DMS79 (cell line): ENCODE measurements around the gene ADCY4.
A peak's percentile ranks its signal among the peaks of the same experiment; 100 is the strongest.
"Not testable (repeated sequence)": the region's sequence is repeated elsewhere in the genome, so short reads cannot be mapped to it uniquely, and the experiment has no call there.

ENCODE experiments used
- DNase-seq: peaks from one replicate; lab custom pipeline; 2025; lab: John Stamatoyannopoulos, UW

Gene ADCY4

DNA sequence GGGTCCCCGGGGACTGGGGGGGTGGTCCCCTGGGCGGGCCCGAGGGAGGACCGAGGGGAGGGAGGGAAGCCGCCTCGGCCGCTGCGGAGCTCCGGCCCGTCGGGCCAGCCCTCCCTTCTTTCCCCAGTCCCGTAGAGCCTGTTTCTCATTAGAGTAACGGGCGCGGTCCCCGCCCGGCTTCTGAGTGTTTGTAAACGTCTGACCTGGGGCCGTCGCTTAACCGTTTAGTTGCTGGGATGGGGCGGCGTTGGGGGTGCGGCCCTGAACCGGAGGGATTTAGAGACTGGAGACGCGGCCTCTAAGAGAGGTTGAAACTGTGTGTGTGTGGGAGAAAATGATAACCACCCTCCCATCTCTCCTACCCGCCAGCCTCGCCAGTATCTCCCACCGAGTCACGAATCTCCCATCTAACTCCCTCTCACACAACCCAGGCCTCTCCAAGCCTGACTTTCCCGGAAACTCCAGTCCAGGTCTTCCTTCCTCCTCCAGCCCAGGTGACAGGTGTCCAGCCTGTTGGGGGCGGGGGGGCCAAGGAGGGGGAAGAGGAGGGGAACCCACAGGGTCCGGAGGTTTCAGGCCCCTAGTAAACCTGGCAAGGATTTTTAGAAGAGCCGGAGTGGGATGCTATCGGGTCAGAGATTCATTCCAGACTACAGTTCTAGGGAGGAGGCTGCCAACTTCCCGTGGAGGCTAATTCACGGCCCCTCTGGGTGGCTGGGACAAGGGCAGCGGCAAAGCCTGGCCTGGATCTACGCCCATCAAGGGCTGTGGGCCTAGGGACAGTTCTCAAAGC, 32.0 kb upstream of the ADCY4 start:
- DNase-seq, result peak; percentile 100

DNA sequence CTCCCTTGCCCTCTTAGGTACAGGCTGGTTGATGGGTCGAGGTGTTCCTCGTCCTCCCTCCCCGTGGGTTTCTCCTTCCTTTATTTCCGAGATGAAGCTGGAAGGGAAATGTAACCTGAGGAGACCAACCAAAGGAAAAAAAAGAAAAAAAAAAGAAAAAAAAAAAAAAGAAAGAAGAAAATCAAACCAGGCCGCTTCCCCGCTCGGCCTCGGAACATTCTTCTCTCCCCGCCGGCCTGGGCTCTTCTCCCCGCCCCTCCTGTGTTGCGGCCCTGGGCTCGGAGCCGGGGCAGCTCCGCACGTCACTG, 31.5 kb upstream of the ADCY4 start:
- DNase-seq, result no peak

DNA sequence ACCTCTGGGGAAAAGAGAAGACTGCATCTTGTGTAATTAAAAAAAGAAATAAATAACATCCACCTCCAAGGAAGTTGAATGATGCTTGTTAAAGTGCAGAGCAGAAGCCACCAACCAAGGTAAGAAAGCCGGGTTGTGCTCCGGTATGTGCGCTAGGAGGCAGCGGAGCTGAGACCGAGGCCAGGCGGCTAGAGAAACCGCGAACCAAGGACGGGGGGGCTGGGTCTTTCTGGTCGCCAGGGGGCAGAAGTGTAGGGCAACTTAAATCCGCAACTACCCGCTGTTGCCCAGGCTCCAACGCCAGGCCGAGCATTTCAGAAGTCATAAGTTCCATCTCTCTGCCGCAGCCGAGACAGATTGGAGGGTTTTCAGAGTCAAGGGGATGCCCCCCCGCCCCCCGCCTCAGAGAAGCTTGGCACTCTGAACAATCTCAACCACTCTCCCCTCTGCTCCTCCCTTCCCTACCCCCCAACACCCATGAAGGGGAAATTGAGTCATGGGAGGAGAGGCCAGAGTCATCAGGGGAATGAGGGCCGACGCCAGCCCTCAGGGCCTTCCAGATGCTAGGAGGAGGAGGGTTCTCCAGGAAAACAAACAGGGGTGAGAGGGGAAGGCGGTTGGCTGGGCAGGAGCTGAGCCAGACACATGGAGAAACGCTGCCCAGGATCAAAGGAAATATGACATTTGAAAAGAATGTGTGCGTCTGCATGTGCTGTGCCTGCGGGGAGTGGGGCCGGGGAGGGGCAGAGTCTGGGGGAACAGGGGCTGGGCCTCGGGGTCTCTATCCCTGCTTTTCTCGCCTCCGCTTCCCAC, 30.9 kb upstream of the ADCY4 start:
- peak; percentile 79 for DNase-seq

- DNase-seq, result no peak
Measured at GRCh38 chr14:24364841-24365240, 30.0 kb upstream of the ADCY4 start.

DNA sequence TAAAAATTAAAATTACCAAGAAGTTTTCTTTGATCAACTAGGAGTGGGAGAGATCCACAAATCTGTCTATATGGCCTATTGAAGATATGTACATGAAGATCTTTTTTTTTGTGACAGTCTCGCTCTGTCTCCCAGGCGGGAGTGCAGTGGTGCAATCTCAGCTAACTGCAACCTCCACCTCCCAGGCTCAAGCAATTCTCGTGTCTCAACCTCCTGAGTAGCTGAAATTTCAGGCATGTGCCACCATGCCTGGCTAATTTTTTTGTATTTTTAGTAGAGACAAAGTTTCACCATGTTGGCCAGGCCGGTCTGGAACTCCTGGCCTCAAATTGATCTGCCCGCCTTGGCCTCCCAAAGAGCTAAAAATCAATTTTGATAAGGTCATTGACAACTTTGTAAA, 28.5 kb upstream of the ADCY4 start:
- DNase-seq, result no peak

GRCh38 chr14:24362241-24362960, 27.5 kb upstream of the ADCY4 start:
- DNase-seq, result no peak

- no peak for DNase-seq
Measured at GRCh38 chr14:24361326-24361725, 26.5 kb upstream of the ADCY4 start.

GRCh38 chr14:24360281-24360680, 25.4 kb upstream of the ADCY4 start:
- no peak for DNase-seq

DNA sequence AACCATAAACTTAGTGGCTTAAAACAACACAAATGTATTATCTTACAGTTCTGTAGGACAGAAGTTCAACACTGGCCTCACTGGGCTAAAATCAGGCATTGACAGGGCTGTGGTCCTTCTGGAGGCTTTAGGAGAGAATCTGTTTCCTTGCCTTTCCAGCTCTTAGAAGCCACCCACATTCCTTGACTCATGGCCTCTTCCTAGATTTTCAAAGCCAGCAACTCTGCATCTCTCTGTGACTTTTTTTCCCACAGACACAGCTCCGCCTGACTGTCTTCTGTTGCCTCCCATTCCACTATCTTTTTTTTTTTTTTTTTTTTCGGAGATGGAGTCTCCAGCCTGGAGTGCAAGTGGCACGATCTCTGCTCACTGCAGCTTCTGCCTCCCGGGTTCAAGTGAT, 21.3 kb upstream of the ADCY4 start:
- no peak for DNase-seq

- DNase-seq, result no peak
Measured at GRCh38 chr14:24355009-24355408, 20.1 kb upstream of the ADCY4 start.

DNA sequence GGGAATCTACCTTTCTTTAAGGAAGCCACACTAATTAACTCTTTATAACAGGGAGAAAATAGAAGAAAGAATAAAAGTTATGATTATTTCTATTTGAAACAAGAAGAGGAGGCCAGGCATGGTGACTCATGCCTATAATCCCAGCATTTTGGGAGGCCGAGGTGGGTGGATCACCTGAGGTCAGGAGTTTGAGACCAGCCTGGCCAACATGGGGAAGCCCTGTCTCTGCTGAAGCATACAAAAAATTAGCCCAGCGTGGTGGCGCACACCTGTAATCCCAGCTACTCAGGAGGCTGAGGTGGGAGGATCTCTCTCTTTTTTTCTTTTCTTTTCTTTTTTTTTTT, 19.6 kb upstream of the ADCY4 start:
- DNase-seq, result not testable (repeated sequence)

GRCh38 chr14:24353559-24354481, 18.9 kb upstream of the ADCY4 start:
- no peak for DNase-seq

DNA sequence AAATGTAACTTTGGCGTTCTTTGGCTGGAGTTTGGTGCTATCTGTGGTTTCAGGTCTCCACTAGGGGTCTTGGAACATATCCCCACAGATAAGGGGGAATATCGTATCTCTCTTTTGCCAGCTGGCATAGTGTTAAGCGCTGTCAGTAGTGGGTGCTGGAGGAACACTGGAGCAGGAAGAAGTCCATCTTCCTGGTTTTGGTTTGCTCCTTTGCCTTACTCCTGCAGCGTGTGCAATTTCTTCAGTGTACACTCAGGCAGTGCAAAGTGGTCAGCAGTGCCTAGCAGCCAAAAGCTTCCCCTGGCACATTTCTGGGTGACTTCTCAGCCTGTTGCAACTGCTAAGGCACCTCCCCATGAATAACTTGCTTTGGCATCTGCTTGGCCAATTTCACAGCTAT, 16.6 kb upstream of the ADCY4 start:
- DNase-seq, result no peak

DNA sequence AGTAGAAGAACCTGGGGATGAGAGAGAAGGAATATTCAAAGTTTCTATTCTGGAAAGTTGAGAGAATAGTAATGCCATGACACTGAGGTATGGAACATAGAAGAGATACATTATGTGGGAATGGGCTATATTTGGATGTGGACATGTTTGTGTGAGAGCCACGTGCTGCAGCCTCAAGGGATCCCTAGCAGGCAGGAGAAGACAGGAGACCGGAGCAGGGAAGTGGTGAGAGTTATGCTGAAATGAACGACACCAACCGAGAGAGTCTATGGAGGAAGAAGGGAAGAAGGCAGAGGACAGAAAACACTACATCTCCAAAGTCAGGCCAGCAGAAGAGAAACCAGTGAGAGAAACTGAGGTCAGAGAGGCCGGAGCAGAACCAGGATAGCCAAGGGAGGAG, 14.9 kb upstream of the ADCY4 start:
- DNase-seq, result no peak

- DNase-seq, result no peak
Measured at GRCh38 chr14:24348186-24348585, 13.3 kb upstream of the ADCY4 start.

DNA sequence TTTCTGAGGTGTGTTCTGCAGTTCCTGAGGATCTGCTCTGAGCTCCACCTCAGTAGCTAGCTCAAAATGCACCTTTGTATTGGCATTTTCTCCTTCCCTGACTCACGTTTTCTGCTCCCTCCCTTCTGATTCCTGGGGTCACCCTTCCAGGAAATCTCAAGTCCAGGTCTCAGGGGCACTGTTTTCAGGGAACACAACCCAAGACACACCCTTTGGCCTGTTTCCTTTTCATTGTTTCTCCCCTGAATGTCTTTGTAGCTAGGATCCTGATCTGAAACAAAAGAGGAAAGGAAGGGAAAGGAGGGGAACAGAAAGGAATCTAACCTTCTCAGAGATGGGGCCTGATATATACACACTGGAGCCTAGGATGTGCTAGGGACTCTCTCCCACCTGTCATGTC, 12.3 kb upstream of the ADCY4 start:
- DNase-seq, result no peak

DNA sequence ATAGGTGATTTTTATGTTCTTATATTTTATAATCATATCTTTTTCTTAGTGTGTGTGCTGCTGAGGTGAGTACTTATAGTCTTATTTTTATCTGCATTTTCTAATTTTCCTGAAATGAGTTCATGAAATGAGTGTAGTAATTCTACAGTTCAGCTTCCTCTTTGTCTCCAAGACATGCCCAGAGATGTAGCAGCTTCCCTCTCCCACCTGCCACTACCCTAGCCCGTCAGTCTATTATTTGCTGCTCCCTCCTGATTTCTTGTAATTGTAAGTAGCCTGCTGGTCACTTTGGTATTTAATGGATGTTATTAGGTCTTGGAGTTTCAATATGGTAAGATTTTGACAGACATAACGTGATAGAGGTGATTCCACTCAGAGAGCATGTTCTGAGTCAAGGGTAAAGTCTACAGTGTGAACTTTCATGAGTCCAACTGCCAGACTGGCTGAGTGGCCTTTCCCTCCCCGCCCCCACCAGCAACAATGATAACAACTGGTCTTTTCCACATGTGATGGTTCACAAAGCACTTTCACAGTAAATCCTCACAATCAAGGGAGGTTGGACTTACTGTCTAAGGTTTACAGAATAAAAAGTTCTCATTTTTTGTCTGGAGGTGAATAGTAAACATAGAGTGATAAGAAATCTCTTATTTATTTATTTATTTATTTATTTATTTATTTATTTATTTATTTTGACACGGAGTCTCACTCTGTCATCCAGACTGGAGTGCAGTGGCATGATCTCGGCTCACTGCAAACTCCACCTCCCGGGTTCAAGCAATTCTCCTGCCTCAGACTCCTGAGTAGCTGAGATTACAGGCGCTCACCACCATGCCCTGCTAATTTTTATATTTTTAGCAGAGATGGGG, 9.2 kb upstream of the ADCY4 start:
- no peak for DNase-seq

GRCh38 chr14:24342889-24343288, 8.0 kb upstream of the ADCY4 start:
- no peak for DNase-seq

GRCh38 chr14:24340606-24341005, 5.7 kb upstream of the ADCY4 start:
- DNase-seq, result no peak

- DNase-seq, result no peak
Measured at GRCh38 chr14:24339284-24340151, 4.6 kb upstream of the ADCY4 start, which contains the start of gene RIPK3. TSS of gene RIPK3 (minus strand) at chr14:24339991. CDS start at chr14:24339826, 165 bp downstream.
